Measurements from ENCODE around the gene NPSR1.
"Not testable (repeated sequence)": the region's sequence is repeated elsewhere in the genome, so short reads cannot be mapped to it uniquely, and the experiment has no call there.

Gene NPSR1

GRCh38 chr7:34837801-34838201 lies 179.8 kb downstream of the NPSR1 start:
- DNase-seq (ENCODE audit: low read depth): no peak

GRCh38 chr7:34838329-34838728 lies 180.3 kb downstream of the NPSR1 start:
- no peak for DNase-seq (ENCODE audit: low read depth)

GRCh38 chr7:34839645-34840044 lies 181.6 kb downstream of the NPSR1 start:
- no peak for DNase-seq (ENCODE audit: low read depth)

- no peak for DNase-seq (ENCODE audit: low read depth)
These were observed 182.3 kb downstream of the NPSR1 start for GRCh38 chr7:34840176-34840785.

GRCh38 chr7:34841326-34841725 lies 183.3 kb downstream of the NPSR1 start:
- DNase-seq (ENCODE audit: low read depth): no peak

- DNase-seq (ENCODE audit: low read depth): no peak
These were observed 184.8 kb downstream of the NPSR1 start for GRCh38 chr7:34842782-34843181.

- DNase-seq (ENCODE audit: low read depth): no peak
These were observed 186.4 kb downstream of the NPSR1 start for GRCh38 chr7:34844406-34844805.

GRCh38 chr7:34844936-34845665 lies 187.1 kb downstream of the NPSR1 start:
- no peak for DNase-seq (ENCODE audit: low read depth)

- no peak for DNase-seq (ENCODE audit: low read depth)
These were observed 187.8 kb downstream of the NPSR1 start for GRCh38 chr7:34845666-34846361.

- DNase-seq (ENCODE audit: low read depth): no peak
These were observed 189.0 kb downstream of the NPSR1 start for GRCh38 chr7:34846976-34847375.

GRCh38 chr7:34848670-34849069 lies 190.7 kb downstream of the NPSR1 start:
- no peak for DNase-seq (ENCODE audit: low read depth)

GRCh38 chr7:34849163-34849960 lies 191.3 kb downstream of the NPSR1 start:
- DNase-seq (ENCODE audit: low read depth): no peak

- DNase-seq (ENCODE audit: low read depth): no peak
These were observed 192.0 kb downstream of the NPSR1 start for GRCh38 chr7:34849986-34850385.

- no peak for DNase-seq (ENCODE audit: low read depth)
These were observed 192.7 kb downstream of the NPSR1 start for GRCh38 chr7:34850681-34851080.

GRCh38 chr7:34851431-34851830 lies 193.4 kb downstream of the NPSR1 start:
- DNase-seq (ENCODE audit: low read depth): no peak

GRCh38 chr7:34858444-34858843 lies 200.4 kb downstream of the NPSR1 start:
- not testable (repeated sequence) for DNase-seq (ENCODE audit: low read depth)

GRCh38 chr7:34859281-34859680 lies 201.3 kb downstream of the NPSR1 start:
- DNase-seq (ENCODE audit: low read depth): not testable (repeated sequence)

- not testable (repeated sequence) for DNase-seq (ENCODE audit: low read depth)
These were observed 208.2 kb downstream of the NPSR1 start for GRCh38 chr7:34866222-34866621.

- not testable (repeated sequence) for DNase-seq (ENCODE audit: low read depth)
These were observed 209.3 kb downstream of the NPSR1 start for GRCh38 chr7:34867341-34867740.

- DNase-seq (ENCODE audit: low read depth): not testable (repeated sequence)
These were observed 210.6 kb downstream of the NPSR1 start for GRCh38 chr7:34868602-34869001.

GRCh38 chr7:34869057-34869456 lies 211.0 kb downstream of the NPSR1 start:
- DNase-seq (ENCODE audit: low read depth): no peak

- DNase-seq (ENCODE audit: low read depth): not testable (repeated sequence)
These were observed 212.0 kb downstream of the NPSR1 start for GRCh38 chr7:34870041-34870440.
